HT-29 (cell line): ENCODE data around the gene ITGB7. TPM values are rescaled to one million over a fixed set of nuclear protein-coding genes. Genes with fewer than 3 reads are reported as not detected.

ENCODE experiments used
- DNase-seq: peaks from one replicate; pipeline ENCODE4 v3.0.0-alpha.2; 2015; ENCODE audit warnings: low spot score
- total RNA-seq: library from RNA; depleted of rRNA; stranded (reverse); fragments of >200 nt; shearing (Covaris generic); gene quantifications from 2 replicates; pipeline ENCODE4 v1.2.3, GENCODE V29; 2014; rRNA removed

Gene ITGB7, protein sequence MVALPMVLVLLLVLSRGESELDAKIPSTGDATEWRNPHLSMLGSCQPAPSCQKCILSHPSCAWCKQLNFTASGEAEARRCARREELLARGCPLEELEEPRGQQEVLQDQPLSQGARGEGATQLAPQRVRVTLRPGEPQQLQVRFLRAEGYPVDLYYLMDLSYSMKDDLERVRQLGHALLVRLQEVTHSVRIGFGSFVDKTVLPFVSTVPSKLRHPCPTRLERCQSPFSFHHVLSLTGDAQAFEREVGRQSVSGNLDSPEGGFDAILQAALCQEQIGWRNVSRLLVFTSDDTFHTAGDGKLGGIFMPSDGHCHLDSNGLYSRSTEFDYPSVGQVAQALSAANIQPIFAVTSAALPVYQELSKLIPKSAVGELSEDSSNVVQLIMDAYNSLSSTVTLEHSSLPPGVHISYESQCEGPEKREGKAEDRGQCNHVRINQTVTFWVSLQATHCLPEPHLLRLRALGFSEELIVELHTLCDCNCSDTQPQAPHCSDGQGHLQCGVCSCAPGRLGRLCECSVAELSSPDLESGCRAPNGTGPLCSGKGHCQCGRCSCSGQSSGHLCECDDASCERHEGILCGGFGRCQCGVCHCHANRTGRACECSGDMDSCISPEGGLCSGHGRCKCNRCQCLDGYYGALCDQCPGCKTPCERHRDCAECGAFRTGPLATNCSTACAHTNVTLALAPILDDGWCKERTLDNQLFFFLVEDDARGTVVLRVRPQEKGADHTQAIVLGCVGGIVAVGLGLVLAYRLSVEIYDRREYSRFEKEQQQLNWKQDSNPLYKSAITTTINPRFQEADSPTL
- 8.1 and 11.4 TPM in 2 replicates for total RNA-seq

- peak; percentile 51 for DNase-seq
Measured at GRCh38 chr12:53207042-53207441, at the start of gene ITGB7. Gene ITGB7 (minus strand): TSS chr12:53207251. CDS start chr12:53200443, 6,808 bp downstream.

- no peak for DNase-seq
Measured at GRCh38 chr12:53255996-53256395, 48.9 kb upstream of the ITGB7 start.

DNA sequence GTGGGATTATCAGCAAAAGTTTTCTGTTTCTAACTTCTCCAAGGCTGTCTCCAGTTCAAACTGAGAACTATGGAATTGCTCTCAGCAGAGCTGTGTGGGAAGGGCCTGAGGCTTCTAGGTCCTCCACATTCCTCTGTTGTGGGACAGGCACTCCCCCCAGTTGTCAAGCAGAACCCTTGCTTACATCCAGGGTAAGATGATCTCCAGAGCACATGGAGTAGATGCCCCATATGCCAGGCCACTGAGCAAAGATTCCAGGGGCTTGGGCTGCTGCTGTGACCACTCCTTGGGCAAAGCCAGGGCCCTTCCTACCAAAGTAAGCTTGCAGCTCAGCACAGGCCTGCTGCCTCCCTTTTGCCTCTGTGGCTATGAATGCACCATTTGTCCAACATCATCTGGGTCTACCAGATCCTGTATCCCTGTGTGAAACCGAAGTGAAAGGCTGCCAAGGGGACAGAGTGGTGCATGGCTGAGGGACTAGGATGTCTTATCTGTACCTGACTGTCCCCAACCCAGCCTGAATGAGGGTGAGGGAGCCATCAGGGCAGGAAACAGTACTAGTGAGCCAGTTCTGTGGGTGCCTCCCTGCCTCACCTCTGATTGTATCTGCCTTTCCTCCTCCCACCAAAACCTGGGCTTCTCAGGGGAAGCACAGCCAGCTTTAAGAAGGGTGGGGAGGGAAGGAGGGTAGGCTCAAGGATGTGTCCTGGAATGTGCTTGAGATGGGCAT lies 47.9 kb upstream of the ITGB7 start:
- DNase-seq, result no peak

DNA sequence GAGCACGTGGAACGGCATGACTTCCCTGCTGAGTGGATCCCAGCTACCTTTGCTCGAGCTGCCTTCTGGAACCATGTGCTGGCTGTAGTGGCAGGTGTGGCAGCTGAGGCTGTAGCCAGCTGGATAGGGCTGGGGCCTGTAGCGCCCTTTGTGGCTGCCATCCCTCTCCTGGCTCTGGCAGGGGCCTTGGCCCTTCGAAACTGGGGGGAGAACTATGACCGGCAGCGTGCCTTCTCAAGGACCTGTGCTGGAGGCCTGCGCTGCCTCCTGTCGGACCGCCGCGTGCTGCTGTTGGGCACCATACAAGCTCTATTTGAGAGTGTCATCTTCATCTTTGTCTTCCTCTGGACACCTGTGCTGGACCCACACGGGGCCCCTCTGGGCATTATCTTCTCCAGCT lies 46.2 kb upstream of the ITGB7 start:
- no peak for DNase-seq

GRCh38 chr12:53252349-53252916 lies 45.4 kb upstream of the ITGB7 start:
- peak; percentile 74 for DNase-seq

GRCh38 chr12:53251477-53252348 lies 44.7 kb upstream of the ITGB7 start:
- peak; percentile 87 for DNase-seq

GRCh38 chr12:53245286-53245685 lies 38.2 kb upstream of the ITGB7 start:
- no peak for DNase-seq

DNA sequence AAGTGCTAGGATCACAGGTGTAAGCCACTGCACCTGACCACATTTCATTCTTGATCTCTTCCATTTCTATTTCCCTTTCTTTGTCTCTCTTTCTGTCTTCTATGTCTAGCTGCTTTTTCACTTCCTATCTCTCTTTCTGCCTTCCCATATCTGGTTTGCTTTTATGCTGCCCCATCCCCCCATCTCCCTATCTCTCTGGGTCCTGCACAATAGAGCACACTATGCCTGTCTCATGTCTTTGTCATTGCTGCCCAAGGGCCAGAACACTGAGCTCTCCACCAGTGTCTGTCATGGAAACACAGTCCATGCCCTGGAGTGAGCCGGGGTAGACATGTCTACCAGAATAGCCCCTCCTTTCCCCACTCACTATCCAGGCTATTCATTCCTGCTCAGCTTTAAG lies 37.3 kb upstream of the ITGB7 start:
- no peak for DNase-seq

GRCh38 chr12:53241623-53242412 lies 34.8 kb upstream of the ITGB7 start:
- DNase-seq, result no peak

GRCh38 chr12:53239643-53240258 lies 32.7 kb upstream of the ITGB7 start:
- DNase-seq, result no peak

DNA sequence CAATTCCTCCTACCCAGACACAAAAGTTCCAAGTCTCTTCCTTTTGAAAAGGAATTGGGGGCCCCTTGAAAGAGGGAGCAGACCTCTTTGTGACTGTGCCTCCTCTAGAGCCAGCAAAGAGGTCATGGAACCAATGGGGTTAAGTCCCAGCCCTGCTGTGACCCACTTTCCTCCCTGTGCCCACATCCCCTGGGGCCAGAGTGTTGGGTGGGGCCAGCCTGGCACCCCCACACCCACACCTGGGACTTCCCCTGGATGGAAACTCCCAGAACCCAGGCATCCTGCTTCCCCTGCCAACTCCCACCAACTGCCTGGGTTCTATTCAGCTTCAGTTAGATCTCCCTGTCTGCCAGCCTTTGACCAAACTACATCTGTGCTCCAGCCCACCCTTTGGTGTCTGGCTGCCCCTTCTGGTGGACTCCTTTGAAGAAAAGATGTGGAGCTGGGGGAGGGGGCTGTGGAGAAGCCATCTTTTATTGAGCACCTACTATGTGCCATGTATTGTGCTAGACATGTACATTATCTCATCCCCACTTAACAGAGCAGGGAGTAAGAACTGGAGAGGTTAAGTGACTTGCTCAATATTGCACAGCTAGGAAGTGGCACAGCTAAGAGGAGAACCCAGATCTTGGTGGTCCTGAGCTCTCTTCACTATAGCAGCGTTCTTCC lies 29.5 kb upstream of the ITGB7 start:
- DNase-seq, result no peak

GRCh38 chr12:53235742-53236442 lies 28.8 kb upstream of the ITGB7 start:
- DNase-seq, result no peak

DNA sequence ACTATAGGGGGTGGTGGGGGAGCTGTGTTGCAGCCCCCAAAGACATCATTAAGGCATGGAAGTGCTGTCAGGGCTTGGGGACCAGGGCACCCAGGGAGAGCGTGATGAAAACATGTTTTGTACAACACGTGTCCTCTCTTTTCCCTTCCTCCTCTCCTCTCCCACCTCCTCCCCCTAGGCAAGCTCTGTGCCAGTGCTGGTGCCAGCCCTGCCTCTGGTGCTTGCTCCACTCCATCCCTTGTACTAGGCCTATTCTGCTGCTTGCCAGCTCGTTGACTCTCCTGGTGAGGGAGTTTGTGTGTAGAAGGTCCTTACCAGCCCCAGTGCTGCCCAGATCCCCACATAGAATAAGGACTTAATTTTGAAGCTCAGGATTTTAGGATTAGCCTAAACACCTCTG lies 28.1 kb upstream of the ITGB7 start:
- DNase-seq, result no peak

GRCh38 chr12:53234271-53234914 lies 27.3 kb upstream of the ITGB7 start:
- no peak for DNase-seq

DNA sequence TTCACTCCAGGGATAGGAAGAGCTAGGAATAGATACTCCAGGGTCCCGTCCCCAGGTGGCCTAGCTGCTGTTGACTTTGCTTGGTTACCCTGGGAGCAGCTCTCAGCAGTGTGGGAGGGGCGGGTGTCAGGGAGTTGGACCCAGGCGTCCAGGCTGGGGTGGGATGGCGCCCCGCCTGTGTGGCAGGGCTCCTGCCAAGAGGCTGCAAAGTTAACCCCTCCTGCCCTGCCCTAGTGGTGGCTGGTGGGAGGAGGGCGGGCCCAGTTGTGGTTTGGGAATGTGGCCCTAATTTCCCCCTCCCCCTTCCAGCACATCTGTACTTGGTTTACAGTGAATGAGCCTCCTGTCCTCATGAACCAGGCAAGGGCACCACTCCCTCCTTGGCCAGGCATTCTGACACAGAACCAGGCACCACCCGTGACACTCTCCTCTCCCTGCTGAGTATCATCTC lies 26.6 kb upstream of the ITGB7 start:
- no peak for DNase-seq

DNA sequence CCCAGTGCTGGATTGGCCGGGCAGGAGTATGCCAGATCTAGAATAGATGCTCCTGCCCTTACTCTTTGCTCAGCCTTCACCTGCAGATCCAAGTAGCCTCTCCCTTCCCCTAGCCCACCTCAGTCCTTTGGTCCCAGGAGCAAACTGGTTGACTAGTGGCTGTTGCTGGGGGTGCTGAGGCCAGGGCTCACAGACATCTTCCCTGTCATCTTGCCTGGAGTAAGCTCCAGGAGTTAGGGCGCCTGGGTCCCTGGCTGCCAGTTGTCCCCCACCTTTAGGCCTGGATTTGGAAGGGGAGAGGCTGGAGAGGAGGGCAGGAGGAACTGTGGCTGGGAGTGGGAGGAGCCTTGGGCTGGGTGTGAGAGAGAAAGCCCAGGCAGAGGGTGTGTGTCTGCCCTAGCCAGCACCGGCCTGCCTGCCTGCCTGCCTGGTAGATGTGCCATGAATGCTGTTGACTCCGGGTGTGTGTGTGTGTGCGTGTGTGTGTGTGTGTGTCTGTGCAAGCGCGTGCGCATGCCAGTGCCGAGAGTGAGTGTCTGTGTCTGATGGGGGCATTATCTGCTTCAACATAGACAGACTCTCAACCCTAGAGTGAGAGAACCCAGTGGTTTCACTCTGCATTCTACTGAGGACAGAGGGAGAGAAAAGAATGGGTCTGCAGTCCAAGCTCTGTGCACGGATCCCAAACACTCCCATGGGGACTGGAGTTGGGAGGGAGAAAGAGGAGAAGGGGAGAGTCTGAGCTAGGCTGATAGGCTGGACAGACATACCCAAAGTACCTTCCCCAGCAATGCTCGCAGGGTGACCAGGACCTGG lies 25.8 kb upstream of the ITGB7 start:
- DNase-seq, result peak; percentile 69
